Psoas muscle (tissue), 8 donors: ENCODE measurements around the gene RHO. TPM values are rescaled to one million over a fixed set of nuclear protein-coding genes. Genes with fewer than 3 reads are reported as not detected.

Experiments used
- ATAC-seq, 4 donors: fragments of 200-7000 bp; cut with Tn5 transposase; one replicate each; pipeline ENCODE4 v1.9.1; 2020; ENCODE audit warnings: moderate library complexity in 3 of 4, mild to moderate bottlenecking in 2 of 4
- DNase-seq, 2 donors: peaks; one replicate each; pipeline ENCODE4 v3.0.0-alpha.2; 2020
- H3K27ac ChIP-seq: fragments of 200-600 bp; one replicate; pipeline ENCODE4 v1.8.0; 2022
- H3K27me3 ChIP-seq, 3 donors: fragments of 200-600 bp in 1 of 3; one replicate each; pipeline versions ENCODE4 v1.6.1 to v1.8.0; 2013 to 2022; ENCODE audit warnings: low read length in 2 of 3, mild to moderate bottlenecking in 2 of 3, moderate library complexity in 1 of 3; ENCODE audit not compliant: insufficient read depth in 3 of 3
- H3K36me3 ChIP-seq, 2 donors: fragments of 200-600 bp in 1 of 2; one replicate each; pipeline versions ENCODE4 v1.6.1 to v1.8.0; 2013 to 2022; ENCODE audit warnings: low read depth in 1 of 2, mild to moderate bottlenecking in 1 of 2, moderate library complexity in 1 of 2; ENCODE audit not compliant: insufficient read depth in 1 of 2
- H3K4me1 ChIP-seq: fragments of 200-600 bp; one replicate; pipeline ENCODE4 v1.8.0; 2022
- H3K4me3 ChIP-seq: fragments of 200-600 bp; one replicate; pipeline ENCODE4 v1.8.0; 2022; ENCODE audit warnings: mild to moderate bottlenecking
- H3K9me3 ChIP-seq: fragments of 200-600 bp; one replicate; pipeline ENCODE4 v1.8.0; 2022
- WGBS, 3 donors: extraction: QIAGEN DNeasy Blood & Tissue Kit; methylation state at CpG; one replicate each; pipeline versions ENCODE4 v1.1.6 to v1.1.7; 2013; 5-methylcytosine and 5-hydroxymethylcytosine counted together
- intact Hi-C, 2 donors: fragments of 100-400 bp; cut with DNase I; formaldehyde crosslinking; loops; one replicate each; pipeline versions ENCODE4 v1.11.0 to v1.14.2; 2022
- polyA plus RNA-seq, 3 donors: library from polyadenylated mRNA; stranded (reverse); fragments of 200-250 nt; gene quantifications; one replicate each; pipeline ENCODE4 v1.2.3, GENCODE V29; 2013
- total RNA-seq, 4 donors: library from RNA; stranded (reverse); fragmentation: NEBNext Ultra II Directional in 2 of 4; extraction: Animal tissue kit (Norgen Biotek cat#: 25700) in 2 of 4; gene quantifications; one replicate each; pipeline versions ENCODE4 v1.2.1 to v1.2.4, GENCODE V29; 2021 to 2023
- TF ChIP-seq, protein P1 (sequence below): fragments of 200-600 bp; IDR thresholded peaks from one replicate; pipeline ENCODE4 v1.8.0; 2022; ENCODE audit warnings: antibody characterized with exemption
- donor health status: healthy with polysubstance abuse.
- donor health status: DM: no; HTN: no; CAD: no; lungs with moderate emphysema.
- donor health status: Bipolar disorder and iron deficiency.
- donor health status: healthy.
- donor health status: DM: yes; HTN: yes; CAD: no.
- donor health status: DM: no; HTN: no; CAD: no.
- donor health status: DM: no; HTN: no; CAD: no.
- donor health status: DM: yes; HTN: yes; CAD: no.

Gene RHO
- total and polyA plus RNA-seq, 7 donors = 0.01 TPM; not detected in 6

DNA sequence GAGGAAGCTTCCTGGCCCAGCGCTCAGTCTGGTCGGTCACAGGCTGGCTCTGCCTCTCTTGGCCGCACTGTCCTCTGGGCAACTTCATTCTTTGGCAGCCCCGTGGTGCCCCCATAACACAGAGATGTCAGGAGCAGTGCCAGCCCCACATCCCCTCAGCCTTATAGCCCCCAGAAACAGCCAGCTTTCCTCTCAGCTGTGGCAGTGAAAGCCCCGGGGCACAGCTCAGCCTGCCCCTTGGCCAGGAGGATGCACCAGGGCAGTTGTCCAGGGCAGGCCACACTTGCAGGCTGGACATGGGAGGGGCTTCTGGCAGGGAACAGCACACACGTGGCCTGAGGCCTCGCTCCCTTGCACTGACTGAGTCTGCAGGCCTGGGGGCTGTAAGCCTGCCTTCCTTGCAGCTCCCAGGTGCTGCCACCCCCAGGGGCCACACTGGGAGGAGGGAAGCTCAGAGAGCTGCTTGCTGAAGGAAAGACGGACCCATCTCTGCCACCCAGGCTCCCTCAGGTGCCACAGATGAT is 10.3 kb upstream of the RHO start:
- Histone ChIP-seq H3K27me3 (no peaks in the 10 kb centered on the region), H3K4me1 (no peaks in the 10 kb centered on the region), H3K9me3 (no peaks in the 10 kb centered on the region), H3K4me3 (no peak overlapping the region), H3K36me3 (no peaks in the 10 kb centered on the region), H3K27ac (no peak overlapping the region)
- 59 to 71% (median 60%) methylated on average over 8 of the region's 8 CpGs for WGBS, 3 donors
- DNase-seq (no peak), ATAC-seq (no peak)
- TF ChIP-seq, protein P1, sequence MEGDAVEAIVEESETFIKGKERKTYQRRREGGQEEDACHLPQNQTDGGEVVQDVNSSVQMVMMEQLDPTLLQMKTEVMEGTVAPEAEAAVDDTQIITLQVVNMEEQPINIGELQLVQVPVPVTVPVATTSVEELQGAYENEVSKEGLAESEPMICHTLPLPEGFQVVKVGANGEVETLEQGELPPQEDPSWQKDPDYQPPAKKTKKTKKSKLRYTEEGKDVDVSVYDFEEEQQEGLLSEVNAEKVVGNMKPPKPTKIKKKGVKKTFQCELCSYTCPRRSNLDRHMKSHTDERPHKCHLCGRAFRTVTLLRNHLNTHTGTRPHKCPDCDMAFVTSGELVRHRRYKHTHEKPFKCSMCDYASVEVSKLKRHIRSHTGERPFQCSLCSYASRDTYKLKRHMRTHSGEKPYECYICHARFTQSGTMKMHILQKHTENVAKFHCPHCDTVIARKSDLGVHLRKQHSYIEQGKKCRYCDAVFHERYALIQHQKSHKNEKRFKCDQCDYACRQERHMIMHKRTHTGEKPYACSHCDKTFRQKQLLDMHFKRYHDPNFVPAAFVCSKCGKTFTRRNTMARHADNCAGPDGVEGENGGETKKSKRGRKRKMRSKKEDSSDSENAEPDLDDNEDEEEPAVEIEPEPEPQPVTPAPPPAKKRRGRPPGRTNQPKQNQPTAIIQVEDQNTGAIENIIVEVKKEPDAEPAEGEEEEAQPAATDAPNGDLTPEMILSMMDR = no peak
- intact Hi-C loops = no loop called here

DNA sequence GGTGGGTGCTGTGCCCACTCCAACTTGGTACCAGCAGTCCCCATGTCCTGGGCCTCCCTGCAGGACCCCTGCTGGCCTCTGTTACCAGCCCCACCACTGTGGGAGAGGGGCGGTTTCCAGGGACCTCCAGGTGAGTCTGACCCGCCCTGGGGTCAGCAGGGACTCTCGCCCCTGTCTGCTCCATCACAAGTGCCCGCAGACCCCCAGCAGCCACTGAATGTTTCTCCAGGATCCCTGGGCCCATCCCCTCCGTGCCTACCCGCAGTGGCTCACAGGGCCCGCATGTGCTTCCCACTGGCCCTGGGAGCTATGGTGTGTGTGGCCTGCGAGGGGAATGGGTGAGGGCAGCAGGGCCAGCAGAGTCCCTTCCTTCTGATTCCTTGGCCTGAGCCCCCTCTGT is 9.9 kb upstream of the RHO start:
- ATAC-seq (no peak), DNase-seq (no peak)
- TF ChIP-seq, protein P1 = no peak
- intact Hi-C loops = no loop called here
- Histone ChIP-seq H3K27me3 (no peaks in the 10 kb centered on the region), H3K27ac (no peak overlapping the region), H3K36me3 (no peaks in the 10 kb centered on the region), H3K4me3 (no peak overlapping the region), H3K4me1 (no peaks in the 10 kb centered on the region), H3K9me3 (no peaks in the 10 kb centered on the region)
- WGBS, 3 donors = 93 to 97% (median 94%) methylated on average over 7 to 8 of the region's 8 CpGs

- WGBS, 3 donors = 94 to 97% (median 96%) methylated on average over 10 of the region's 10 CpGs
- no peaks in the 10 kb centered on the region for H3K9me3 ChIP-seq
- no peak for ATAC-seq
Measured at GRCh38 chr3:129519449-129519848, 9.0 kb upstream of the RHO start.

DNA sequence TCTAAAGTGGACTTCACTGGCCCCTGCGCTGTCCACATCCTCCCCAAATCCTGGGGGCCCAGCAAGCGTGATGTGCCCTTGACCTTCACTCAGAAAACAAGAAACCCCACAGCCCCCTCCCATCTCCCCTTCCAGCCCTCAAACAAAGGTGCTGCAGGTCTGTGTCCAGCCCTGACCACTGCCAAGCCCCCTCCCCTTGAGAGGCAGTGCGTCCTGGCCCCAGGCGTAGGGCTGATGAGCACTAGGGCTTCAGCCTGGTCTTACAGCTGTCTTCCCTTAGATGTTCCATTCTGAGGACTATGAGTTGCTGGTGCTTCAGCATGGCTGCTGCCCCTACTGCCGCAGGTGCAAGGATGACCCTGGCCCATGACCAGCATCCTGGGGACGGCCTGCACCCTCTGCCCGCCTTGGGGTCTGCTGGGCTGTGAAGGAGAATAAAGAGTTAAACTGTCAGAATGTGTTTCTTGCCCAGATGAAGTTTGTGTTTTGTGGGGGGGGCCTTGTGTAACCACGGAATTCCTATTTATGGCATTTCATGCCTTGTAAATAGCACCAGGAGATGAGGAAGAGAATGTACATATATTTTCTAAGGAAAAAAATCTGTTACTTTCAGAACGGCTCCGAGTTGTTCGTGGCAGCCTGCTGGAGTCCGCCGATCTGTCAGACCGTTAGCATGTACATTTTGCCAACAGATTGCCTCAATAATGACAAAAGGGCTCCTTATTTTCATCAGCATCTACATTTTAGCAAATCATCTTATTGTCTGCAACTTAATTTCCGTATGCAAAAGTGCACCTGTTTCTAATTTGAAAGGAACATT is 8.3 kb upstream of the RHO start:
- no peaks in the 10 kb centered on the region for H3K4me1 ChIP-seq
- WGBS, 3 donors = 88 to 94% (median 92%) methylated on average over 15 of the region's 15 CpGs
- no peak overlapping the region for H3K27ac ChIP-seq
- ATAC-seq (no peak), DNase-seq (no peak)
- no peaks in the 10 kb centered on the region for H3K27me3 ChIP-seq
- H3K9me3 ChIP-seq = no peaks in the 10 kb centered on the region
- no peak overlapping the region for H3K4me3 ChIP-seq
- H3K36me3 ChIP-seq = no peaks in the 10 kb centered on the region
- intact Hi-C loops = no loop called here
- TF ChIP-seq, protein P1 = no peak

More at GRCh38 chr3:129519449-129519848, 9.0 kb upstream of the RHO start:
- no peaks in the 10 kb centered on the region for H3K4me1 ChIP-seq
- no peak for DNase-seq
- TF ChIP-seq, protein P1 = no peak
- no peak overlapping the region for H3K4me3 ChIP-seq
- no peak overlapping the region for H3K27ac ChIP-seq
- intact Hi-C loops = no loop called here
- no peaks in the 10 kb centered on the region for H3K36me3 ChIP-seq
- H3K27me3 ChIP-seq = no peaks in the 10 kb centered on the region
